GM18499 (cell line): Measurements from ENCODE around the gene IKBKE.

Experiments
- ATAC-seq: cut with Tn5 transposase; IDR thresholded peaks from one replicate; pipeline ENCODE4 v1.9.1; 2021; ENCODE audit warnings: moderate number of reproducible peaks; ENCODE audit not compliant: insufficient read depth, unreplicated experiment

IKBKE gene

GRCh38 chr1:206509612-206510257 lies 39.5 kb downstream of the IKBKE start:
- ATAC-seq, result no peak

- no peak for ATAC-seq
Observed at GRCh38 chr1:206510371-206510770, 40.1 kb downstream of the IKBKE start.

- ATAC-seq, result no peak
Observed at GRCh38 chr1:206511362-206512057, 41.2 kb downstream of the IKBKE start.

GRCh38 chr1:206512058-206512850 lies 42.0 kb downstream of the IKBKE start:
- ATAC-seq, result no peak

GRCh38 chr1:206512851-206513180 lies 42.5 kb downstream of the IKBKE start:
- no peak for ATAC-seq

GRCh38 chr1:206513312-206514111 lies 43.2 kb downstream of the IKBKE start:
- ATAC-seq, result no peak

GRCh38 chr1:206514813-206515387 lies 44.6 kb downstream of the IKBKE start:
- no peak for ATAC-seq

GRCh38 chr1:206516728-206516990 lies 46.4 kb downstream of the IKBKE start:
- no peak for ATAC-seq

GRCh38 chr1:206517784-206518183 lies 47.5 kb downstream of the IKBKE start:
- ATAC-seq, result no peak

- ATAC-seq, result no peak
Observed at GRCh38 chr1:206518206-206518605, 47.9 kb downstream of the IKBKE start.

- ATAC-seq, result no peak
Observed at GRCh38 chr1:206518743-206519142, 48.5 kb downstream of the IKBKE start.

GRCh38 chr1:206521127-206521526 lies 50.9 kb downstream of the IKBKE start:
- no peak for ATAC-seq

- no peak for ATAC-seq
Observed at GRCh38 chr1:206521694-206522402, 51.6 kb downstream of the IKBKE start.

GRCh38 chr1:206524739-206525364 lies 54.6 kb downstream of the IKBKE start:
- no peak for ATAC-seq

- ATAC-seq, result no peak
Observed at GRCh38 chr1:206526064-206526911, 56.0 kb downstream of the IKBKE start.

- no peak for ATAC-seq
Observed at GRCh38 chr1:206529425-206529824, 59.1 kb downstream of the IKBKE start.

GRCh38 chr1:206532368-206532767 lies 62.1 kb downstream of the IKBKE start:
- ATAC-seq, result no peak

- no peak for ATAC-seq
Observed at GRCh38 chr1:206534552-206534951, 64.3 kb downstream of the IKBKE start.

GRCh38 chr1:206535853-206536188 lies 65.5 kb downstream of the IKBKE start:
- ATAC-seq, result no peak
